ENCODE data around the gene PPP1R27.

Gene PPP1R27

GRCh38 chr17:81809556-81809998 lies 25.3 kb downstream of the PPP1R27 start:
- TF ChIP-seq CTCF (IDR thresholded peaks at IDR 0.05; ENCODE audit: low read depth, low read length) = no peak
- no peak overlapping the region for H3K4me3 ChIP-seq (ENCODE audit: low read depth, low read length)

DNA sequence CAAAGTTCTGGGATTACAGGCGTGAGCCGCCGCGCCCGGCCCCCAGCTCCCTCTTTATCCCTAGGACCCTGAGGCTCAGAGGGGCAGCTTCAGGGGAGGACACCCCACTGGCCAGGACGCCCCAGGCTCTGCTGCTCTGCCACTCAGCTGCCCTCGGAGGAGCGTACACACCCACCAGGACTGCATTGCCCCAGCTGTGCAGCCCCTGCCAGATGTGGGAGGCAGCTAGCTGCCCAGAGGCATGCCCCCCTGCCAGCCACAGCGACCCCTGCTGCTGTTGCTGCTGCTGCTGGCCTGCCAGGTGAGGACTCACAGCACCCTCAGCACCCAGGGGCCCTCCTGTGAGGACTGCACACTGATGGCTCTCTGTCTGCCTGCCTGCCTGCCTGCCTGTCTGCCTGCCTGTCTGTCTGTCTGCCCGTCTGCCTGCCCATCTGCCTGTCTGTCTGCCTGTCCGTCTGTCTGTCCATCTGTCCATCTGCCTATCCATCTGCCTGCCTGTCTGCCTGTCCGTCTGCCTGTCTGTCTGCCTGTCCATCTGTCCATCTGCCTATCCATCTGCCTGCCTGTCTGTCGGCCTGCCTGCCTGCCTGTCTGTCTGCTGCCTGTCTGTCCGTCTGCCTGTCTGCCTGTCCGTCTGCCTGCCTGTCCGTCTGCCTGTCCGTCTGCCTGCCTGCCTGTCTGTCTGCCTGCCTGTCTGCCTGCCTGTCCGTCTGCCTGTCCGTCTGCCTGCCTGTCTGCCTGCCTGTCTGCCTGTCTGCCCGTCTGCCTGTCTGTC lies 25.9 kb downstream of the PPP1R27 start:
- TF ChIP-seq CTCF (IDR thresholded peaks at IDR 0.05; ENCODE audit: low read depth, low read length) = 0 out of 2 replicates have a peak, but pooled peaks have one; percentile 7
- H3K4me3 ChIP-seq (ENCODE audit: low read depth, low read length) = no peak overlapping the region

DNA sequence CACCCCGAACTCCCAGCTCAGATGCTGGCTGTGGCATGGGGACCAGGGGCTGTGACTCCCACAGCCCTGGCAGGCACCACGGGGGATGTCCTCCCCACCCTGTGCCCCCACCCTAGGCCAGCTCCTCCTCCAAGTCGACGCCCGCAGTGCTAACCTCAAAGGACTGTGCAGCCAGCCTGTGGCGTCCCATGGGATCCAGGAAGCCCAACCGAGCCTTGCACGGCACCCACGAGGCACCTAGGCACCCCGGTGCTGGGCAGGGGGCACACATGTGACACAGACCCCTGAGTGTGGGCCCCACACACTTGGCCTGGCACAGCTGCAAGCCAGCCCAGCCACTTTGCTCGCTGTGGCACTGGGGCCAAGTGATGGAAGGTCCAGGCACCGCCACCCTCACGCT lies 27.0 kb downstream of the PPP1R27 start:
- no peak for TF ChIP-seq CTCF (IDR thresholded peaks at IDR 0.05; ENCODE audit: low read depth, low read length)
- no peak overlapping the region for H3K4me3 ChIP-seq (ENCODE audit: low read depth, low read length)

DNA sequence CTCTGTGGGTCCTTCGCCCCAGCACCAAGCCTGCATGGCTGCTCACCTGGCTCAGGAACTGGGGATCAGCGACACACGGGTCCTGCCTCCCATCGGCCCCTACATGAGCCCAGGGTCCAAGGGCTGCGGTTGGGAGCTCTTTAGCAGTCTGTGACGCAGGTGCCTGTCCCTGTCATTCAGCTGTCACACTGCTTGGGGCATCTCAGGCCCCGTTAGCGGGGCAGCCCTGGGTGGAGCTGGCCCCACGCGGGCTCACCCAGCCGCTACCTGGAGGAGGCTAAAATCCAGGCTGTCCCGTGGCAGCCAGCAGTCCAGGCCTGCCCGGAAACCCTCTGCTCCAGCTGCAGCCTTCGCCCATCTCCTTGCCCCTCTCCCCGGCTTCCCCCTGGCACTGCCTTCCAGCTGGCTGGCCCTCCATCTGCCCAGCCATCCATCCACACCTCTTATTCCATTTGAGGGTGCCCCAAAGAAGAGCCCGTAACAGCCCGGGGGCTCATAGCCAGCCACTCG lies 27.6 kb downstream of the PPP1R27 start:
- TF ChIP-seq CTCF (IDR thresholded peaks at IDR 0.05; ENCODE audit: low read depth, low read length) = no peak
- H3K4me3 ChIP-seq (ENCODE audit: low read depth, low read length) = no peak overlapping the region

DNA sequence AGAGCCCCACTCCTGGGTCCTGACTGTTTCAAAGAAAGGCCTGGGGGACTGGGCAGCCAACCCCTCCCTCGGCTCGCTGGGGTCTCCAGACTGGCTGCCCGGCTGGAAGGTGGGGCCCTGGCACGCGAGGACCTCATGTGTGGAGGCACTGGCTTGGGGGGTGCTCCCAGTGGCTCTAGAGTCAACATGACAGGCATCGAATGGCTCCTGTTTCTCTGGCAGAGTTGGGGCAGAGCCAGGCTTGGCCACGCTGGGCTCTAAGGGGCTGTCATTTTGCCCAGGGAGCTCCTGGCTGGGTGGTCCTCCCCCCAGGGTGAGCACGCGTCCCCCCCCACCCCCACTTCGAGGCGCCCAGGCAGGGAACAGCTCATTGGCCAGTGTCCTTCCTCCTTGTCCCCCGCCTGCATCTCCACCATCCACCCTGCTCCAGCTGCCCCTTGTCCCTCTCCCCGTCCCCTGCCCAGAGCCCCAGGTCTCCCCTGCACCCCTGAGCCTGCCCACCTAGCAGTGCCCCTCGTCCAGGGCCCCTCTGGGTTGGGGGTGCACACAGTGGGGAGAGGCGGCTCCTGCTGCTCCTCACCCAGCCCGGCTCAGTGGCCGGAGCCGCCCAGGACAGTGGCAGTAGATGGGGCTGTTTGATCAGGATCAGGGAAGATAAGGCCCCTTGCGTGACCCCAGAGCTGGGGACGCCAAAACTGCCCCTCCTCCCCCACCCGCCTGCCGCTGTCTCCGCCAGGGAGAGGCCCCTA lies 28.2 kb downstream of the PPP1R27 start:
- H3K4me3 ChIP-seq (ENCODE audit: low read depth, low read length) = no peak overlapping the region
- no peak for TF ChIP-seq CTCF (IDR thresholded peaks at IDR 0.05; ENCODE audit: low read depth, low read length)

- no peak for TF ChIP-seq CTCF (IDR thresholded peaks at IDR 0.05; ENCODE audit: low read depth, low read length)
- no peak overlapping the region for H3K4me3 ChIP-seq (ENCODE audit: low read depth, low read length)
These were observed 29.0 kb downstream of the PPP1R27 start for GRCh38 chr17:81805707-81806460.
